Endothelial cell of umbilical vein (primary cell): ENCODE data around the gene FAM210A. TPM values are rescaled to one million over a fixed set of nuclear protein-coding genes. Genes with fewer than 3 reads are reported as not detected.

Source experiments
- BruUV-seq: library from RNA; stranded (reverse); fragments of 400-500 nt; replicated peaks from 2 replicates; lab custom pipeline; 2021; lab: Mats Ljungman, UMichigan
- CTCF ChIA-PET: fragments of 300-600, 350-600 bp; sonication (Branson Sonifier 250); formaldehyde crosslinking; loops from one replicate; lab custom pipeline; 2021; ENCODE audit warnings: antibody characterized with exemption, inconsistent platforms; lab: Charles Lee
- POLR2A ChIA-PET: fragments of 300-600, 350-600 bp; sonication (Branson Sonifier 250); formaldehyde crosslinking; loops from one replicate; lab custom pipeline; 2021; ENCODE audit warnings: antibody characterized with exemption, inconsistent platforms; lab: Charles Lee
- DNase-seq: peaks from one replicate; pipeline ENCODE4 v3.0.0-alpha.2; 2011; ENCODE audit warnings: low read depth, low spot score
- FAIRE-seq: peaks from 2 replicates; lab custom pipeline; 2011; peaks lifted over from hg19 to GRCh38; lab: Jason Lieb, UNC
- H2AFZ ChIP-seq: 2 replicates; pipeline ENCODE4 v1.6.0; 2012; ENCODE audit warnings: low read depth, low read length, control low read depth, inconsistent platforms
- H3K27ac ChIP-seq: 2 replicates; pipeline ENCODE4 v1.5.1; 2011; ENCODE audit warnings: low read depth, mild to moderate bottlenecking, control low read depth, low read length, moderate library complexity; ENCODE audit not compliant: insufficient read depth
- H3K27me3 ChIP-seq, 2 experiments: 2 replicates each; pipeline versions ENCODE4 v1.6.0 to v1.6.1; 2011; ENCODE audit warnings: low read length in 2 of 2, mixed read lengths in 1 of 2; ENCODE audit not compliant: control insufficient read depth in 2 of 2, insufficient read depth in 2 of 2
- H3K36me3 ChIP-seq, 2 experiments: 2 replicates in 1 of 2; 3 replicates in 1 of 2; pipeline ENCODE4 v1.5.1; 2011; ENCODE audit warnings: low read length in 2 of 2, mild to moderate bottlenecking in 1 of 2, moderate library complexity in 1 of 2; ENCODE audit not compliant: control insufficient read depth in 2 of 2, insufficient read depth in 2 of 2; ENCODE audit errors: extremely low read depth in 1 of 2
- H3K4me1 ChIP-seq: 3 replicates; pipeline ENCODE4 v1.5.1; 2011; ENCODE audit warnings: mild to moderate bottlenecking, low read length; ENCODE audit not compliant: control insufficient read depth, insufficient read depth; ENCODE audit errors: extremely low read depth
- H3K4me2 ChIP-seq: 2 replicates; pipeline ENCODE4 v1.6.1; 2011; ENCODE audit warnings: low read length, control low read depth, mixed read lengths; ENCODE audit not compliant: insufficient read depth
- H3K4me3 ChIP-seq, 3 experiments: fragments of 200-600 bp in 1 of 3; sonication (generic), shearing (Covaris generic) in 1 of 3; replicated peaks in 1 of 3; 2 replicates each; pipeline ENCODE4 v1.5.1; 2011 to 2016; ENCODE audit warnings: control low read depth in 3 of 3, low read length in 3 of 3, mild to moderate bottlenecking in 2 of 3, inconsistent platforms in 1 of 3, low read depth in 1 of 3, moderate library complexity in 1 of 3; ENCODE audit not compliant: insufficient read depth in 1 of 3
- H3K79me2 ChIP-seq: 2 replicates; pipeline ENCODE4 v1.6.0; 2012; ENCODE audit warnings: low read length, inconsistent platforms; ENCODE audit not compliant: control insufficient read depth, insufficient read depth
- H3K9ac ChIP-seq: replicated peaks from 2 replicates; pipeline ENCODE3; 2011; ENCODE audit warnings: low read length, control low read depth; ENCODE audit not compliant: insufficient read depth; ENCODE audit errors: extremely low read depth
- H3K9me1 ChIP-seq: replicated peaks from 3 replicates; pipeline ENCODE4 v1.6.0; 2011; ENCODE audit warnings: mild to moderate bottlenecking, low read length; ENCODE audit not compliant: control insufficient read depth, insufficient read depth; ENCODE audit errors: extremely low read depth
- H3K9me3 ChIP-seq: replicated peaks from 2 replicates; pipeline ENCODE4 v1.5.1; 2012; ENCODE audit warnings: low read length, inconsistent platforms; ENCODE audit not compliant: control insufficient read depth, insufficient read depth
- H4K20me1 ChIP-seq: replicated peaks from 2 replicates; pipeline ENCODE3; 2011; ENCODE audit warnings: mild to moderate bottlenecking, low read length; ENCODE audit not compliant: control insufficient read depth, insufficient read depth; ENCODE audit errors: extremely low read depth
- EZH2 ChIP-seq: IDR thresholded peaks from 2 replicates; pipeline ENCODE4 v1.6.1; 2012; ENCODE audit warnings: borderline replicate concordance, low read depth, mild to moderate bottlenecking, moderate library complexity, low read length, inconsistent platforms; ENCODE audit not compliant: severe bottlenecking
- FOS ChIP-seq: IDR thresholded peaks from 2 replicates; pipeline ENCODE4 v1.6.1; 2011; ENCODE audit warnings: mild to moderate bottlenecking, low read length, moderate library complexity, borderline replicate concordance; ENCODE audit not compliant: insufficient read depth
- GATA2 ChIP-seq: IDR thresholded peaks from 2 replicates; pipeline ENCODE4 v1.7.0; 2011; ENCODE audit warnings: low read depth, mild to moderate bottlenecking, moderate library complexity, mixed read lengths, low read length; ENCODE audit not compliant: insufficient read length, insufficient read depth
- JUN ChIP-seq: IDR thresholded peaks from 2 replicates; pipeline ENCODE4 v1.6.1; 2011; ENCODE audit warnings: borderline replicate concordance, low read depth; ENCODE audit not compliant: insufficient read length, insufficient read depth
- MYC ChIP-seq: IDR thresholded peaks from one replicate; pipeline ENCODE4 v1.6.1; 2011; ENCODE audit warnings: mild to moderate bottlenecking, low read depth, low read length
- POLR2A ChIP-seq: IDR thresholded peaks from 2 replicates; pipeline ENCODE4 v1.6.1; 2012; ENCODE audit warnings: low read depth, mild to moderate bottlenecking, control low read depth, low read length
- POLR2AphosphoS5 ChIP-seq: IDR thresholded peaks from 2 replicates; pipeline ENCODE4 v1.6.1; 2012; ENCODE audit warnings: low read depth, mild to moderate bottlenecking, control low read depth, low read length, moderate library complexity; ENCODE audit not compliant: insufficient read depth
- dilution Hi-C: fragments of 300-500 bp; cut with MboI; formaldehyde crosslinking; loops from one replicate; pipeline ENCODE4 v1.15.0; 2019; ENCODE audit warnings: low sequenced_read_pairs; ENCODE audit not compliant: extremely low pct_ligation_motif_present
- intact Hi-C: fragments of 100-400 bp; cut with micrococcal nuclease; formaldehyde crosslinking; loops from one replicate; pipeline ENCODE4 v1.10.0; 2022
- polyA plus RNA-seq, 4 experiments: library from polyadenylated mRNA; depleted of rRNA in 3 of 4; stranded (reverse) in 3 of 4; unstranded in 1 of 4; fragments of >200 nt; gene quantifications; 2 replicates each; pipeline versions ENCODE4 v1.2.1 to v1.2.3, GENCODE V29; 2011 to 2012; ENCODE audit warnings: missing spikeins in 1 of 4
- total RNA-seq: library from RNA; stranded (reverse); gene quantifications from 2 replicates; pipeline ENCODE4 v1.2.3, GENCODE V29; 2021
- TF ChIP-seq, protein P1 (sequence below): IDR thresholded peaks from 2 replicates; pipeline ENCODE4 v1.6.1; 2011; ENCODE audit not compliant: insufficient read depth, insufficient read length
- TF ChIP-seq, protein P2 (sequence below), 2 donors: IDR thresholded peaks; 1 replicate in 1 of 2; 2 replicates in 1 of 2; pipeline ENCODE4 v1.5.1; 2011; ENCODE audit warnings: low read length in 2 of 2, mild to moderate bottlenecking in 2 of 2, moderate library complexity in 2 of 2, control low read depth in 1 of 2, inconsistent platforms in 1 of 2, low read depth in 1 of 2; ENCODE audit not compliant: insufficient read depth in 1 of 2; ENCODE audit errors: extremely low read depth in 1 of 2

FAM210A gene
- total and polyA plus RNA-seq, 2 donors (not counting 3 experiments of a cell fraction or from before 2014, with no cell fraction given) = 7.1 to 17.3 TPM

- H3K4me3 ChIP-seq = no peak overlapping the region
- no peak for DNase-seq
- BruUV-seq = no TSS peak
- H3K27me3 ChIP-seq = no peaks in the 10 kb centered on the region
- CTCF ChIA-PET = no interaction called here
- no peak for FAIRE-seq
- H3K9ac ChIP-seq = no peak overlapping the region
- dilution Hi-C loops = no loop called here
- H4K20me1 ChIP-seq = no peaks in the 10 kb centered on the region
- no peaks in the 10 kb centered on the region for H3K79me2 ChIP-seq
- H3K9me1 ChIP-seq = no peaks in the 10 kb centered on the region
- no peaks in the 10 kb centered on the region for H3K9me3 ChIP-seq
- H3K4me2 ChIP-seq = no peak overlapping the region
- POLR2A ChIA-PET = no interaction called here
- H2AFZ ChIP-seq = no peak overlapping the region
- peaks cover 6% of the 10 kb centered on the region for H3K4me1 ChIP-seq
- H3K27ac ChIP-seq = no peak overlapping the region
- TF ChIP-seq, protein P1, sequence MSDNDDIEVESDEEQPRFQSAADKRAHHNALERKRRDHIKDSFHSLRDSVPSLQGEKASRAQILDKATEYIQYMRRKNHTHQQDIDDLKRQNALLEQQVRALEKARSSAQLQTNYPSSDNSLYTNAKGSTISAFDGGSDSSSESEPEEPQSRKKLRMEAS = no peak
- TF ChIP-seq JUN (no peak), POLR2A (no peak), MYC (no peak), GATA2 (no peak), EZH2 (no peak), POLR2AphosphoS5 (no peak), FOS (no peak)
- TF ChIP-seq, protein P2, sequence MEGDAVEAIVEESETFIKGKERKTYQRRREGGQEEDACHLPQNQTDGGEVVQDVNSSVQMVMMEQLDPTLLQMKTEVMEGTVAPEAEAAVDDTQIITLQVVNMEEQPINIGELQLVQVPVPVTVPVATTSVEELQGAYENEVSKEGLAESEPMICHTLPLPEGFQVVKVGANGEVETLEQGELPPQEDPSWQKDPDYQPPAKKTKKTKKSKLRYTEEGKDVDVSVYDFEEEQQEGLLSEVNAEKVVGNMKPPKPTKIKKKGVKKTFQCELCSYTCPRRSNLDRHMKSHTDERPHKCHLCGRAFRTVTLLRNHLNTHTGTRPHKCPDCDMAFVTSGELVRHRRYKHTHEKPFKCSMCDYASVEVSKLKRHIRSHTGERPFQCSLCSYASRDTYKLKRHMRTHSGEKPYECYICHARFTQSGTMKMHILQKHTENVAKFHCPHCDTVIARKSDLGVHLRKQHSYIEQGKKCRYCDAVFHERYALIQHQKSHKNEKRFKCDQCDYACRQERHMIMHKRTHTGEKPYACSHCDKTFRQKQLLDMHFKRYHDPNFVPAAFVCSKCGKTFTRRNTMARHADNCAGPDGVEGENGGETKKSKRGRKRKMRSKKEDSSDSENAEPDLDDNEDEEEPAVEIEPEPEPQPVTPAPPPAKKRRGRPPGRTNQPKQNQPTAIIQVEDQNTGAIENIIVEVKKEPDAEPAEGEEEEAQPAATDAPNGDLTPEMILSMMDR (IDR thresholded peaks at IDR 0.05; ENCODE audit: extremely low read depth in 1 of 2, insufficient read depth in 1 of 2, low read depth in 1 of 2, low read length in 2 of 2) = no peak
- no peaks in the 10 kb centered on the region for H3K36me3 ChIP-seq
- intact Hi-C loops = no loop called here
These were observed 106.7 kb downstream of the FAM210A start for GRCh38 chr18:13619505-13620205.
